ENCODE measurements around the gene PET100. TPM values are rescaled to one million over a fixed set of nuclear protein-coding genes. Genes with fewer than 3 reads are reported as not detected.
A peak's percentile ranks its signal among the peaks of the same experiment; 100 is the strongest.

Gene PET100
- polyA plus RNA-seq, 3 donors = 105 to 133 (median 113) TPM

GRCh38 chr19:7645656-7646425 is 16.2 kb downstream of the PET100 start:
- DNase-seq = no peak

DNA sequence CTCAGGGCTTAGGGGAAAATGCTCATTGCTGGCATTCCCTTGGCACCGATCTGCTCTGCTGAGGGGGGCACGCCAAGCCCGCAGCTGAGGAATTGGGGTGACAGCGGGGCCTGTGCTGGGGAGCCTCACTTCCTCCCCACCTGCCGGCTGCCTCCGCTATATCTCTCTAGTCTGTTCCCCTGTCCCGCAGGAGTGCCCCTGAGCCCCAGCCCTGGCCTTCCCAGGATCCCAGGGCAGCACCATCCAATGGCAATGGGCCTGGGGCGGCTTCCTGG is 16.8 kb downstream of the PET100 start:
- DNase-seq = no peak

- DNase-seq = no peak
Measured at GRCh38 chr19:7647156-7647555, 17.6 kb downstream of the PET100 start.

DNA sequence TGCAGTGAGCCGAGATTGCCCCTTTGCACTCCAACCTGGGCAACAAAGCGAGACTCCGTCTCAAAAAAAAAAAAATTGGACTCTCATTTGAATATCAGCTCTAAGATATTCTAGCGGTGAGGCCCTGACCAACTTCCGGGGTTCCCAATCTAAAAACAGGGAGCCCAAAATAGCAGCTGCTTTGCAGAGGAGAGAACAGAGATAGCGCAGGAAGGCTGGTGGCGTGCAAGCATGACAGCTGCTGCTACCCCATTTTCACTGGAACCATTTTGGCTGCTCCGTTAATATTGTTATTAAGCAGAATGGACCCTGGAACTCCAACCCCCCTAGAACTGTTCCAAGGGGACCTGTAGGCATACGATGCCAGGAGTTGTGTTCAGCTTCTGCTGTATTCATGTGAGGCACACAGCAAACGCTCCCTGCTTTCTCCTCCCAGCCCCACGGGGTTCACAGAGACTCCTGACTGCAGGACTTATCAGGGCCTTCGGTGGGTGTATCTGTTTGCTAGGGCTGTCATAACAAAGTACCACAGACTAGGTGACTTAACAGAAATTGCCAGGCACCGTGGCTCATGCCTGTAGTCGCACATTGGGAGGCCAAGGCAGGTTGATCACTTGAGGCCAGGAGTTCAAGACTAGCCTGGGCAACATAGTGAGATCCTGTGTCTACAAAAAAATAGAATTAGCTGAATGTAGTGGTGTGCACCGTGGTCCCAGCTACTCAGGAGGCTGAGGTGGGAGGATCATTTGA is 18.8 kb downstream of the PET100 start:
- DNase-seq = no peak

DNA sequence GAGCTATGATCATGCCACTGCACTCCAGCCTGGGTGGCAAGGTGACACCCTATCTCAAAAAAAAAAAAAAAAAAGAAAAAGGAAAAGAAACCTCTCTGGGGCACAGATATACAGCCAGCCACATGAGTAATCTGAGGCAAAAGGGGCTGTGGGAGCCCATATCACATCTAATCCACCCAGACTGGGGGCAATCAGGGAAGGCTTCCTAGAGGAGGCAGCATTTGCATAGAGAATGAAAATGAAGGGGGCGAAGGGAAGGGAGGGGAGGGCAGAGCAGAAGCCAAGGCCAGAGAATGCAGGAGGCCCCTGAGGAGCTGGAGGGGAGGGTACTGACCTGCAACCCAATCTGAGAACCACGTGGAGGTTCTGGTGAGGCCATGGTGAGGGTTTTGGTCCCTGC is 20.6 kb downstream of the PET100 start:
- DNase-seq = no peak

- peak; percentile 81 for DNase-seq
Measured at GRCh38 chr19:7652061-7652641, 22.6 kb downstream of the PET100 start.

GRCh38 chr19:7654401-7654800 is 24.8 kb downstream of the PET100 start:
- no peak for DNase-seq

- DNase-seq = no peak
Measured at GRCh38 chr19:7655581-7655980, 26.0 kb downstream of the PET100 start.

DNA sequence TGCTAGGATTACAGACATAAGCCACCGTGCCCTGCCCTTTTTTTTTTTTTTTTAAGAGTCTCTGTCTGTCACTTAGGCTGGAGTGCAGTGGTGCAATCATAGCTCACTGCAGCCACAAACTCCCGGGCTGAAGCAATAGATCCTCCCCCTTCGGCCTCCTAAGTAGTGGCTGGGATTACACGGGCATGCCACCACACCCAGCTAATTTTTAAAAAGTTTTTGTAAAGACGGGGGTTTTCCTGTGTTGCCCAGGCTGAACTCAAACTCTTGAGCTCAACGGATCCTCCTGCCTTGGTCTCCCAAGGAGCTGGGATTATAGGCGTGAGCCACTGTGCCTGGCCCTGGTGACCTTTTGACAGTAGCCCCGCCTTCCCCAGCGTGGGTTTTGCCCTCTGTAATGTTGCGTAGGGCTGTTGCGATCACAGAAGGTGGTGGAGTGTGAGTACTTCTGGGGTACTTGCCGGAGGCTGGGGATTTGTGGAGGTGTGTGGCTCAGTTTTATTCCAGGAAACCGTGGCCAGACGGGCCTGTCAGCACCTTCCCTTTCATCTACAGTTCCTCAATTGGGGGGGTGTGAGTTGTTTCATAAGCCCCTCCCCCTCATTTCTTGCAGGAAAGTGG is 27.6 kb downstream of the PET100 start:
- no peak for DNase-seq

DNA sequence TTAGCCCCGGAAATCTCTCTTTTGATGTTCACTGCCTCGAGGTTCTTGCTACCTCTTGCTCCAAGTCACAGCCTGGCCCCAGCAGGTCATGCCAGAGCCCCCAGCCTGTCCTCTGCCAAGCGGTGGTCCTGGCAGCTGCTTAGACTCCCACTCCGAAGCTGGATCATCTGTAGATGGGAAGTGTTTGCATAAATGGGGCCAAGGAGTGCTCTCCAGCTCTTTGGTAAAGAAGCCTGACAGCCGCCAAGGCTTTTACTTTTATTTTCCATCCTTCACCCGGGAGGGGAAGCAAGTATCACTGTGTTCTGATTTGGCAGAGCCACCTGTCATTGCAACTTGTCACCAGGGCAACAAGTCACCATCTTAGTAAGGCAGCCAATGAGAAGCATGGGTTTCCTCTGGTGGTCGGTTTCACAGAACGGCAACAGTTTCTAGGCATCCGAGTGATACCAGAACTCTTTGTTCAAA is 28.7 kb downstream of the PET100 start:
- no peak for DNase-seq

DNA sequence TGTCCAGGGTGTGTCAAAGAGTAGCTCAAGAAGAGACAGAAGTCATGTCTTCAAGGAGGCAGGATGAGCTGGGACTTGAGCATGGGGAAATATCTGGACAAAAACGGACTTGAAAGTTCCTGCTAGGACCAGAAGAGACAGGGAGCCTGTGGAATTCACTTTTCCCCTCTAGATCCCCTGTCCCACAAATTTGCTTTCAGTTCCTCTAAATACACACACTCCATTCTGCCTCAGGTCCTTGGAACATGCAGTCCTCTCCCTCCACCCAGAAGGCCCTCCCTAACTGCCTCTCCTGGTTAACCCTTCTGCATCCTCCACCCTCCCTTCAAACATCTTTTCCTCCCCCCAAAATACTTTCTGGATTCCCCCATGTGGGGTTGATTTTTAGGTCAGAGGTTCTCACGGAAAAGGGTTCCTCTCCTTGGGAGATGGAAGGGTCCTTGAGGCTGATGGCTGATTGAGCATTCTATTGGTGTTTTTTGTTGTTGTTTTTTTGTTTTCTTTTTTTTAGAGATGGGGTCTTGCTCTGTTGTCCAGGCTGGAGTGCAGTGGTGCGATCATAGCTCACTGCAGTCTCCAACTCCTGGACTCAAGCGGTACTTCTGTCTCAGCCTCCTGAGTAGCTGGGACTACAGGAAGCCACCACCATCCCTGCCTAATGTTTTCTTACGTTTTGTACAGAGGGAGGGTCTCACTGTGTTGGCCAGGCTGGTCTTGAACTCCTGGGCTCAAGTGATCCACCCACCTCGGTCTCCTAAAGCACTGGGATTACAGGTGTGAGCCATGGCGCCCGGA is 32.3 kb downstream of the PET100 start:
- DNase-seq = no peak

- no peak for DNase-seq
Measured at GRCh38 chr19:7662657-7663056, 33.1 kb downstream of the PET100 start.

- no peak for DNase-seq
Measured at GRCh38 chr19:7663706-7664105, 34.1 kb downstream of the PET100 start.

- no peak for DNase-seq
Measured at GRCh38 chr19:7665076-7665475, 35.5 kb downstream of the PET100 start.

GRCh38 chr19:7668842-7669241 is 39.2 kb downstream of the PET100 start, which contains the start of gene RETN:
TSS of gene RETN (plus strand) at chr19:7669049. CDS start at chr19:7669327, 278 bp downstream.
- DNase-seq = no peak

DNA sequence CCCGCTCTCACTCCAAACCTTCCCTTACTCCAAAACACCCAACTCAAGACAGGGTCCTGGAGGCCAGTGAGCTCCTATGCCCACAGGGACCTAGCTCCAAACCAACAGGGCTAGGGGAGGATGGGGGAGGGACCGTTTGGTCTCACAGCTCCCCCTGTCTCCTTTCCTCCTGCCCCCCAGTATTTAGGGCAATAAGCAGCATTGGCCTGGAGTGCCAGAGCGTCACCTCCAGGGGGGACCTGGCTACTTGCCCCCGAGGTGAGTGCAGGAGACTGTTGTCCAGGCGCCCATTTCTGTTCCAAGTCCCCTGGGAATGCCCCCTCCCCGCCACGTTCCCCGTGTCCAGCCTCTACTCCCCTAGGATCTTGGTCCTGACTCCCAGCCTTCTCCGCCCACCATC is 40.0 kb downstream of the PET100 start:
- DNase-seq = no peak

GRCh38 chr19:7670150-7670783 is 40.7 kb downstream of the PET100 start:
- DNase-seq = peak; percentile 27

GRCh38 chr19:7670790-7671189 is 41.2 kb downstream of the PET100 start:
- no peak for DNase-seq

GRCh38 chr19:7672522-7672921 is 42.9 kb downstream of the PET100 start:
- DNase-seq = no peak

DNA sequence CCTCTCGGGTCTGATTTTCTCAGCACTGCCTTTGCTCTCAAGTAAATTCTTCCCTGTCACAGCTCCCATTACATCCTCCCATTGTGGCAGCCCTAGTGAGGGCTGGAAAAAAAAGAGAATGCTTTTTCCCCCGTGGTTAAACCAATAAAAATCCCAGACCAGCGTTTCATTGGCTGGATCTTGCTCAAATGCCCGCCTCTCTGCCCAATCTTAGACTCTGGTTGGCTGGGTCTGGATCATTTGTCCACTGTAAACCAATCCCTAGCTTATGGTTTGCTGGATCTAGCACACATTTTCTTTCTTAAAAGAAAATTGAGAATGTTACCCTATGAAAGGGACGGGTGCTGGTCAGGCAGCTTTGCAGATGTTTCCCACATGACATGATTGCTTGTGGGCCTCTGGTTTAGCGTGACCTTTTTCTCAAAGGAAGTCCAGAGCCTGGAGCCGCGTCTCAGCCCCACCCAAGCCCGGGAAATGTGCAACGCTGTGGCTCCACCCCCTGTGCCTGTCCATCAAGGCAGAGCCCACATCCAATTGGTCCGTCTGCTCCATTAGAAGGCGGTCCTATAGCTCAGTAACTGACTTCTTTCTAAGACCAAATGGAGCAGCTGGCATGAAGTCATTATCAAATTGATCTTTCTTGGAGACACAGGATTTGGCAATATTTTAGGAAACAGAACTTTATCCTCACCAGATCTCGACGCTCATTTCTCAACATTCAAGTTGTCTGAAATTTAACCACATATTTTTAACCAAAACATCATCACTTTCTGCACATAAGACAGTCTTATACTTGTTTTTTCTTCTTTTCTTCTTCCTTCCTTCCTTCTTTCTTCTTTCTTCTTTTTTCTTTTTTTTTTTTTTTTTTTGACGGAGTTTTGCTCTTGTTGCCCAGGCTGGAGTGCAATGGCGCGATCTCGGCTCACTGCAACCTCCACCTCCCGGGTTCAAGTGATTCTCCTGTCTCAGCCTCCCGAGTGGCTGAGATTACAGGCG is 44.7 kb downstream of the PET100 start:
- no peak for DNase-seq

Measured in renal pelvis (tissue), 4 donors.